NCI-H146 (cell line): ENCODE data around the gene TMEM82.

Source experiments
- DNase-seq: peaks from one replicate; lab custom pipeline; 2025; lab: John Stamatoyannopoulos, UW

The TMEM82 gene

DNA sequence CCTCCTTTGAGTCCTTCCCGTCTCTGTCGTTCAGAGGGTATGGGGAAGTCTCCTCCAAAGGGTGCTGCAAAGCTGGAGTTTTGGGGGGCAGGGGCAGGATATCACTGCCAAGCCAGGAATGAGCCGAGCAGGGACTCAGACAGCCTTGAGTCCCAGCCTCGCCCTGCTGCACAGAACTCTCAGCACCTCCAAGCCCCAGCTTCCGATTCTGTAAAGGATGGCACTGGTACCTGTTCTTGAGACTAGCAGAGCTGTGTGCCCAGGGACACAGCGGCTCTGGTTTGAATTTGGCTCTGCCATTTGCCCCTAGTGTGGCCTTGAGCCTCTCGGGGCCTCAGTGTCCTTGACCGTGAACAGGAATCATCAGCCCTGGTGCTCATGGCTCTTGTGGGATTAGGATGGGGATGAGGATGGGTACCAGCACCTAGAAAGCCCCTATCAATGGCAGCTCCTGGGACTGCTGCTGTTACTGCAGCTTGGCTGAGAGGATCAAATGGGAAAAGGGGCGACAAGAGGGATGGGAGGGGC, 14.8 kb downstream of the TMEM82 start:
- no peak for DNase-seq

DNA sequence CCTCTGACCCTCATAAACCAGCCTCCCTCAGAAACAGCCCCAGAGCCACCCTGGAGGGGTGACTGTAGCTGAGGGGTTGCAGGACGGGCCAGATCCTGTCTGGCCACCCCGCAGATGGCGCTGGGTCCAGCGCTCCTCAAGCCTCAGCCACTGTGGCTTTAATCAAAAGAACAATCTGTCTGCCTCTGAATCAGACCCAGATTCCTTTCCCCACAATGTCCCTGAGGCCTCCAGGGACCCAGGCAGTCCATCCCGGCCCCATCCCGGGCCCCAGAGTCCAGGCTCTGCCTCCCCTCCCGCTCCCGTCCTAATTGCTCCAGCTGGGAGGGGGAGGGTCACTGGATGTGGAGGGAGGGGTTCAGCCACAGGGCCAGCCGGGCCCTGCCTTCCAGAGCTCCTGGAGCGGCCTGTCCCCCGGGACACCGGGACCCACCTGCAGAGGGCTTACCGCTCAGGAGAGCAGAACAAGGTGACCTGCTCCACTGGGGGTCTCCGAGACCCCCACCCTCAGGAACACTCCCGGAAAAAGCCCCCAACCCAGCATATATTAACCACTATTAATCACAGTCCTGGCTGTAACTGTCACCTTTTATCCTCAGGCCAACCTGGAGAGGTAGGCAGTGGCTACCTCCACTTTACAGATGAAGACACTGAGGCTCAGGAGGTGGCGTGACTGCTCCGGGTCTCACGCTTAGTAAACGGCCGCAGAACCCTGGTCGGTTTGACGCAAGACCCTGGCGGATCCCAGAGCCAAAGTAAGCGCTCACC, 15.5 kb downstream of the TMEM82 start:
- peak; percentile 17 for DNase-seq

DNA sequence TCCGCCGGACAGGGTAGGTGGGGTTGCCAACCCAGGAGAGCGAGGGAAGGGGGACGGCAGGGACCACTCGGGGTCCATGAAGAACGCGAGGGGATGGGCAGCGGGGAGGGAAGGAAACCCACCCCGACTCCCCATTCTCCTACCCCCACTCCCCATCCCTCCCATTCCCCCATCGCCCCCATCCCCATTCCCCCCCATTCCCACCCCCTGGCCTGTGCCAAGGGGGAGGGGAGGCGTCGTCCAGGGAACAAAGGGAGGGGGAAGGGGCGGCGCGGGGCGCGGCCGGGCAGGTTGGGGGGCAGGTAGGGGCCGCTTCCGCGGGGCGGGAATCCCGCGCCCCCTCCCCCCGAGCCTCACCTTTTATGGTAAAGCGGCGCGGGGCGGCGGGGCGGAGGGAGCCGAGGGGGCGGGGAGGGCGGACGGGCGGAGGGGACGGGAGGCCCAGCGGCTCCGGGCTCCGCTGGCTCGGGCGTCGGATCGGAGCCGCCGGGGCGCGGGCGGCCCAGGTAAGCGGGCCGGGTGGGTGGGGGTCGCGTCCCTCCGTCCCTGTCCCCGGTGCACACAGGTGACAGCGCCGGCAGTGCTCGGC, 16.1 kb downstream of the TMEM82 start, which contains the start of gene FBLIM1:
Gene FBLIM1, plus strand, starts transcription at position 453 of the 589 bp plus-strand sequence. CDS start 6,189 bp downstream, outside the sequence.
- peak; percentile 63 for DNase-seq

DNA sequence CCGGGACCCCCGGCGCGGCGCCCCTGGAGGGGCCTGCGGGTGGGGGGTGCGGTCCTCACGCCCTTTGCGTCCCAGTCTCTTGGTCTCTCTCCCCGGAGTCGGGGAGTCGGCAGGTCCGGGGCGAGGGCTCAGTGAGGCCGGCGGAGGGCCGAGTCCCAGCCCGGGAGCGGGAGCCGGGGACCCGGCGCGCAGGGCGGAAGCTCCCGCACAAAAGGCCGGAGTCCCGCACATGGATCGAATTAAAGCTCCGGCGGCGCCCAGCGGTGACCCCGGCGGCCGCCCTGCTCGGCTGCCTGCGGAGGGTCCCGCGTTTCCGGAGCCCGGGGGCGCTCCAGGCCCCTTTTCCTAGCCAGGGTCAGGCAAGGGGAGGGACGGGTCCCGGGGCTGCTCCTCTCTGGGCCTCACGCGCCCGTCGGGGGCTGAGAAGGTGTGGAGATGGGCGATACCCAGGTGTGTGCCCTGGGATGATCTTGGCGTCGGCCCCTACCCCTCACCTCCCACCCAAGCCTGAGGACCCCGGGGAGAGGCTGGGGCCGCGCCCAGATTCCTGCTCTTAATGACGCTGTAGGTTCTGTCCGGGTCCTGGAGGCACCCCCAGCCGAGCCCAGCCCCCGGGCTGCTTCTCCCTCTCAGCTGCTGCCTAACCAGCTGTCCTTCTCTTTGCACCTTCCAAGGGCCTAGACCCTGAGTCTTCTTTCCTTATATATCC, 16.8 kb downstream of the TMEM82 start:
- peak; percentile 15 for DNase-seq

DNA sequence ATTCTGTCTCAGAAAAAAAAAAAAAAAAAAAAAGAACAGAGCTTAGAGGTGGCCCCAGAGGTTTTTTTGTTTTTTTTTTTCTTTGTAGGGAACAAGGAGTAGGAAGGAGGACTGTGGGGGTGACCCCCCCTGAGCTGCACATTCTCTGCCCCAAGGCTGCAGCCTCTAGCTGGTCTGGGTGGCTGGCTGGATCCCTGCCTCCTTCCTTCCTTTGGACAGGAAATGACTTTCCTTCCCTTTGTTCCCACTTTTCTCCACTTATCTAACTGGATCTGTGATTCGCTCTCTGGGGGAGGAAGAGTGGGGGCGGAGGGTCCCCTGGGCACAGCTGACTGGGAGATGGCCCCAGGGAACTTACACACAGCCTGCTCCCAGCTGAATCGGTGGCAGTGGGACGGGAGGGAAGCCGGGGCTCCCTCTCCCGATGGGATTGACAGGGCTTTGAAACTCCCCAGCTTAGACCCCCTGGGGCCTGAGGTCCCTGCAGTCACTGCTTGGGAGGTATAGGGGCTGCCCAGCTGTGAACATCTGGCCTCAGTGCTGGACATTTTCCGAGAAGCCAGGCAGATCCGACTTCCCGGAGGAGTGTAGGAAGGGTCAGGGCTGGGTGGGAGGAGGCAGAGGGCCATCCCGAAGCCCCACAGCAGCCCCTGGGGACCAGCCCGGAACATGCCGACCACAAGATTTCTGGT, 18.4 kb downstream of the TMEM82 start:
- DNase-seq = no peak

DNA sequence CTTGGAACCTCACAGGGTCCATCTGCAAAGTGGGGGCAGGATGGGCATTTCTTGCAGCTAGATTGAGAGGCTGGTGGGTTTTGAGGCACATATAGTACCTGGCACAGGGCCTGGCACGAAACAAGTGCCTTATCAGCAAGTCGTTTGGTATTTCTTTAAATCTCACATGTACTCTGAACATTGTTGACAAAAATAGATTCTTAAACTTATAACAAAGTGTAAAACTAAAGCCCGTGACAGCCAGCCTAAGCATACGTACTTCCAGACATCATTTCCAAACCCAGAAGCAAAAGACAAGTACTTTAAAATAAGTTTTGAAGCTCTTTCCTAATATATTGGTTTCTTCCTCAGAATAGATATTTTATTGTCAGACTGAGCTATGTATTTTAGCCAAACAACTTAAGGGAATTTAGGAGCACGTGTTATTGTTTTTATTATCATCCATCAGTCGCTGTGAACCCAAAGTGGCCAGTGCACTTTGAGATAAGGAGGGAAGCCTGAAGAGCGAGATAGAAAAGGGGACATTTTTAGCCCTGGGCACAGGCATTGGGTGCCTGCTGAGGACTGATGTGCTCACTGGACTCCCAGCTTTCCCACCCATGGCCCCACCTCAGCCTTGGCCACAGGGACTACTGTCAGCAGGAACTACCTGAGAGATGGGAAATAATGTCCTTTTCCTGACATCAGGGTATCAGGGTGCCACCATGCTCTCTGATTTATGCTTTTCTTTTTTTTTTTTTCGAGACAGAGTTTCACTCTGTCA, 19.2 kb downstream of the TMEM82 start:
- DNase-seq = no peak

DNA sequence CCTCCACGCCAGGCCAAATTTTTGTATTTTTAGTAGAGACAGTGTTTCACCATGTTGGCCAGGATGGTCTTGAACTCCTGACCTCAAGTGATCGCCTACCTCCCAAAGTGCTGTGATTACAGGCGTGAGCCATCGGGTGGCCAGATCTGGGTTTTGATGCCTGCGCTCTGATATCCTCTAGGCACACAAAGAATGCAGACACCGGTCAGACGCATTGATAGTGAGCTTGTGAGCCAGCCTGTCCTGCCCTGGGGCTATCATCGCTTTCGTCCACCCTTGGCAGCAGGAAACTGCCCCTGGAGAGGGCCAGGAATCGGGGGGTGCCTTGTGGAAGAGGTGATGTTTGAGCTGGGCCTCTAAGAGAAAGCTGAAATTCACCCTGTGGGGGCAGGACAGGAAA, 20.2 kb downstream of the TMEM82 start:
- DNase-seq = peak; percentile 10

DNA sequence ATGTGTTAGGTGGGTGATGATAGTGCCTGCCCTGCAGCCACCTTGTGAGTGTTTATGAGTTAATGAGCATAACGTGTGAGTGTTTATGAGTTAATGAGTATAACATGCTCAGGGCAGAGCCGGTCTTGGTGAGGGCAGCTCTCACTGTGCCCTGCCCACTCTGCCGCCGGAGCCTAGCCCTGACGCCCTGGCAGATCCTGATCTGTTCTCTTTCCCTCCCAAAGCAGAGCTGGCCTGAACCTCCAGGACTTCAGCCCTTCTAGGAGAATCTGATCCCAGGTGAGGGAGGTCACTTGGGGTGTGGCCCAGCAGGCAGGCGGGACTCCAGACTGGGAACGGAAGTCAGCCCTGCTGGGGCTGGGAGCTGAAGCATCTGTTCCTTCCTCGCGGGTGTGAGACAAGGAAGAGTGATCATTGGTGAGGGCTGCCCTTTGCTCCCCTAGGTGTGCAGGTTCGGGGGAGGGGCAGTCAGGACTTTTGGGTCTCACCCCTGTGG, 22.0 kb downstream of the TMEM82 start:
- no peak for DNase-seq

DNA sequence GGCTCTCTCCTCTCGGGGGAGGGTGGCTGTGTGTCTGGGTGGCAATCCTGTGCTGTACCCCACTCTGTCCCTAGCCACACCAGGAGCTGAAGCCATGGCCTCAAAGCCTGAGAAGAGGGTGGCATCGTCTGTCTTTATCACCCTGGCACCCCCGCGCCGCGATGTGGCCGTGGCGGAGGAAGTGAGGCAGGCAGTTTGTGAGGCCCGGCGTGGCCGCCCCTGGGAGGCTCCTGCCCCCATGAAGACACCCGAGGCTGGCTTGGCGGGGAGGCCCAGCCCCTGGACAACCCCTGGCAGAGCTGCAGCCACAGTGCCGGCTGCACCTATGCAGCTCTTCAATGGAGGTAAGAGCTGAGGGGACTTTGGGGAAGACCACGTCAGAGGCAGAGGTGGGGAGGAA, 22.6 kb downstream of the TMEM82 start:
- no peak for DNase-seq

DNA sequence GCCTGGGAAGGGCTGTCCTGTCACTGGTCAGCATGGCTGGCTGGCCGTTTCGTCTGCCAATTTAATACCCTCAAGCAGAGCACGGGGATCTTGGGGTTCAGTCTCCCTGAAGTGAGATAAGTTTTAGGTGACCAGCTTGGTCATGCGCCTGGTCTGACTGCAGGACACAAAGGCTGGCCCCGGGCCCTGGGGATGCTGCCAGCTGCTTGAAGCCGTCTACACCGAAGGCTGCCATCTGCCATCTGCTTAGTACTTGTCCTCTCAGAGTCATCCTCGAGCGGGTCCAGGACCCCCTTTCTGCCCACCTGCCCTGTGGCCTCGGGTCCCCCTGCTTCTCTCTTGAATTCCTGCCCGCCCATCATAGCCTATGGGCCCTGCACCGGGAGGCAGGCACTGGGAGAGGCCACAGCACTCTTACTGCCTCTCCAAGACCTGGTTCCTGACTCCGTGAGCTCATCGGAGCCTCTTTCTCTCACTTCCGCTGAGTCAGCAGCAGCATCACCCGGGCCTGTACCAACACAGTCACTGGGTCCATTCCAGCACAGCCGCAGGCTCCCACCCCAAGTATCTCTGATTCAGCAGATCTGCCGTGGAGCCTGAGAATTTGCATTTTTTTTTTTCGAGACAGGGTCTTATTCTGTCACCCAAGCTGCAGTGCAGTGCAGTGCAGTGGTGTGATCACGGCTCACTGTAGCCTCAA, 23.3 kb downstream of the TMEM82 start:
- DNase-seq = no peak

DNA sequence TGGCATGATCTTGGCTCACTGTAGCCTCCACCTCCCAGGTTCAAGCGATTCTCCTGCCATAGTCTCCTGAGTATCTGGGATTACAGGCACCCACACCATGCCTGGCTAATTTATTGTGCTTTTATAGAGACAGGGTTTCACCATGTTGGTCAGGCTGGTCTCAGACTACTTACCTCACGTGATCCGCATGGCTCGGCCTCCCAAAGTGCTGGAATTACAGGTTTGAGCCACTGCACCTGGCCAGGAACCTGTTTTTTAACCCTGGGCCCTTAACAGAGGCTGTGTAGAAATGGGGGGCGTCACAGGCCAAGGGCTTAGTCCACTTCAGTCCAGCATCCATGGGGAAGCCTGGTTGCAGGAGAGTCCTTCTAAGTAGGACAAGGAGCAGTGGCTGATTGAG, 25.6 kb downstream of the TMEM82 start:
- DNase-seq = no peak

DNA sequence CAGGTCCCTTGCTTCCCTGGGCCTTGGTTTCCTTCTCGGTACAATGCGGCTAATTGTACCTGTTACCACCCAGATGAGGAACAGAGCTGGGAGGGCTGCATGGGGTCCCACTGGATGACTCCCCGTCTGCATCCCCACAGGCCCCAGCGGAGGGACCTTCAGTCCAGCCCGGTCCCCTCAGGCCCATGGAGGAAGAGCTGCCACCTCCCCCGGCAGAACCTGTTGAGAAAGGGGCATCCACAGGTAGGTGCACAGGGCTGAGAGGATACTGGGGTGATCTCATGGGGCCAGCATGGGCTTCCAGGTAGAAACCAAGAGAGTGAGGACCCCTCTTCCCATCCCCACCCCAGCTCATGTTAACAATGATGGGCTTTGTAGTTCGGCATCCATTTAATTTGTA, 26.1 kb downstream of the TMEM82 start:
- DNase-seq = no peak

DNA sequence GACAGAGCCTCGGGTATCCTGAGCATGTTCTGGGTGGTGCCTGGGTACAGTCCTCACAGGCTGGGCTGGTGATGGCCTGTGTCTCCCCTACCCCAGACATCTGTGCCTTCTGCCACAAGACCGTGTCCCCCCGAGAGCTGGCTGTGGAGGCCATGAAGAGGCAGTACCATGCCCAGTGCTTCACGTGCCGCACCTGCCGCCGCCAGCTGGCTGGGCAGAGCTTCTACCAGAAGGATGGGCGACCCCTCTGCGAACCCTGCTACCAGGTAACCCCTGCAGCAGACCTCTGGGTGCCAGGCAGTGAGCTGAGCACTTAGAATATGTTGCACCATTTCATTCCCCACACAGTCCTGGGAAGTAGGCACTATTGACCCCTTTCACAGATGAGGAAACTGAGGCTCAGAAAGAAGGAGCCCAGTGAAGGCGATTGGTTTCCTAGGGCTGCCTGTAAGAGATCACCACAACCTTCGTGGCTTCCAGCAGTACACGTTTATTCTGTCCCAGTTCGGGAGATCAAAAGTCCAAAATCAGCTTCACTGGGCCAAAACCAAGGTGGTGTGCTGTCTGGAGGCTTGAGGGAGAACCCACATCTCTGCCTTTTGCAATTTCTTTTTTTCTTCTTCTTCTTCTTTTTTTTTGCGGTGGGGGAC, 28.1 kb downstream of the TMEM82 start:
- no peak for DNase-seq

DNA sequence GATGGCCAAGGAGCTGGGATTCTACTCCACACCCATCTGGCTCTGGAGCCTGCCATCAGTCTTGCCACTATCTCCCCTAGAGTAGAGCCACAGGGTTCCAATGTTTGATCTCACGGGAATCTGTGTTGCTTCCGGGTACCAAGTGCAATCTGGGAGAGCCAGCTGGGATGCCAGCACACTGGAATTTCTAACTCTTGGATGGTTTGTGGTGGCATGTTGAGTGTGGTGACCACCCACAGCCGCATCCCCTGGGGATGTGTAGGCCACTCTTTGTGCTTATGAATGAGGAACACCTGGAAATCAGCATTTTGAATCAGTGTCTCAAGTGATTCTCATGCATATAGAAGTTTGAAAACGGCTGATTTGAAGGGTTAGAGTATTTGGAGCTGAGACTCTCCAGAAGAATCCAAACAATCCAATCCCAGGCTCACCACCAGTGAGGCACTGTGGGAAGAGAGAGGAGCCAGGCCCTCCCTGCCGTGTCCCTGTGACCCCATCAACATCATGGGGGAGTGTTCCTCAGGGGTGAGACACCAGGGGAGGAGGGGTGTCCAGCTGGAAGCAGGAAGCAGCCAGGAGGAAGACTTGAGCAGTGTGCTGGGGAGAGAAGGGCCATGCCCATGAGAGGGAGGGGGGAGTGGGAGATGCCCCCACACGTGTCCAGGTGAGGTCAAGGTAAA, 29.7 kb downstream of the TMEM82 start:
- no peak for DNase-seq

DNA sequence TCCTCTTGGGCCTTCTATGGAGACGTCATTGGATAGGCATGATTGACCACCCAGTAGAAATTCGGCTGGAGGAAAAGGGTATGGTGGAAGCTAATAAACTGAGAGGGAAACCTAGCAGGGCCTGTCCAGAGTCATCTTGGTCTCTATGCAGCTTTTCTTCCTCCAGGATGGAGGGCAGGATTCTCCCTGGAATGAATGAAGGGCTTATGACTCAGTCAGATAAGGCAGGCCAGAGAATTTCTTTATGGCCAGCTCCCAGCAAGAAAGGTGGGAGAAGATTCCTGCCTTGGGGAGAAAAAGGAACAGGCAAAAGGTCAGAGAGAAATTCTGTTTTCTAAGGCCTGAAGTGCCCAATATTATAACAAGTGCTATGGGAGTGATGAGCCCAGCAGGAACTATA, 33.4 kb downstream of the TMEM82 start:
- no peak for DNase-seq

DNA sequence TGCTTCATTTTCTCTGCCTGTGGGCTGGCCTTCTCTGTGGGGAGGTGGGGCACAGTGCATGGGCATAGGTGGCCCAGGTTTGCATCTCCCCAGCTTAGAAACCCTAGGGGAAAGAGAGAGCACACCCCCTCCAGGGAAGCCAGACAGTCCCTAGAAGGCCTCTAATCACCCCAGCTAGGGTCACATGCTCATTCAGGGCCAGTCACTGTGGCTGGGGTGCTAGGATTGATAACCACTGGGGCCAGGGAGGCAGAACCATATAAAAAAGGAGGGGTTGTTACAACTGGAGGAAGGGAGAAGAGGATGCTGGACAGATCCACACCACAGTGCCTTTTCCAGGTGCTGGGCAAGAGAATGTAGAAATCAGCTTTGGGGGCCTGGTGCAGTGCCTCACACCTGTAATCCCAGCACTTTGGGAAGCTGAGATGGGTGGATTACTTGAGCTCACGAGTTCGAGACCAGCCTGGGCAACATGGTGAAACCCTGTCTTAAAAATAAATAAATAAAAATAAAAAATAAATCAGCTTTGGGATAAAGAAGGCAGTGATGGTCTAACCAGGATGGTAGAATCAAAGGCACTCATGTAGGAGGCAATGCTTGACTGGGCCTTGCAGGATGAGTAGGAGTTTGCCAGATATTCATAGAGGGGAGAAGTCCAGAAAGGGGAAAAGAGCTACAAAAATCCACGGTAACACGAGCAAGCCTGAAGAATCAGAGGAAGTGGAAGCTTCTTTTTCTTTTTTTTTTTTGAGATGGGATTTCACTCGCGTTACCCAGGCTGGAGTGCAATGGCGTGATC, 35.8 kb downstream of the TMEM82 start:
- DNase-seq = no peak

DNA sequence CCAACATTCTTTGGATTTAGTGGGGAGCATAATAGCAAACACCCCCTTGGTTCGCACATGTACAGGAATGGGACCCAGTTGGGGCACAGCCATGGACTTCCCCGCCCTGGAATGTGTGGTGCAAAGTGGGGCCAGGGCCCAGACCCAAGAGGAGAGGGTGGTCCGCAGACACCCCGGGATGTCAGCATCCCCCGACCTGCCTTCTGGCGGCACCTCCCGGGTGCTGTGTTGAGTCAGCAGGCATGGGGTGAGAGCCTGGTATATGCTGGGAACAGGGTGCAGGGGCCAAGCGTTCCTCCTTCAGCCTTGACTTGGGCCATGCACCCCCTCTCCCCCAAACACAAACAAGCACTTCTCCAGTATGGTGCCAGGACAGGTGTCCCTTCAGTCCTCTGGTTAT, 43.4 kb downstream of the TMEM82 start:
- no peak for DNase-seq

DNA sequence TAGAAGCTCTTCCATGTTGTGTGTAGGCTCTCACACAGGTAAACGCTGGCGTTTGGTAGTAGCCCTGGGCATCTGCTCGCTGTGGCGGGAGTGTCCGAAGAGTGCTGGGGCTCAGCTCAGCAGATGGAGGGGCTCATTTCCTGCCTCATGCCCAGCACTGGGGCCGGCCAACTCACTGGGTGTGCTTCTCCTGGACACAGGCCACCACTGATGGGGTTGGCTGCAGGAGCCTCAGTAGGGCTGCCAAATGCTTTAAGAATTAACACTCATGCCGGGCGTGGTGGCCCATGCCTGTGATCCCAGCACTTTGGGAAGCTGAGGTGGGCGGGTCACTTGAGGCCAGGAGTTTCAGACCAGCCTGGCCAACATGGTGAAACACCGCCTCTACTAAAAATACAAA, 44.3 kb downstream of the TMEM82 start:
- no peak for DNase-seq
